T-cell (primary cell): ENCODE measurements around the gene KRCC1. TPM values are rescaled to one million over a fixed set of nuclear protein-coding genes. Genes with fewer than 3 reads are reported as not detected.

Experiments used
- ATAC-seq, 4 experiments: fragments of 200-7000 bp in 3 of 4; fragments of 150-1000 bp in 1 of 4; cut with Tn5 transposase; replicated peaks in 1 of 4; 1 replicate in 3 of 4; 2 replicates in 1 of 4; pipeline ENCODE4 v1.10.0; 2021; ENCODE audit warnings: moderate library complexity in 3 of 4, mild to moderate bottlenecking in 2 of 4, moderate number of reproducible peaks in 1 of 4
- CTCF ChIA-PET, 2 donors: fragments of 300-600 bp; sonication (Branson Sonifier 250); formaldehyde crosslinking; loops; one replicate each; lab custom pipeline; 2022; ENCODE audit warnings: antibody characterized with exemption in 2 of 2; lab: Charles Lee
- POLR2A ChIA-PET, 2 donors: fragments of 300-600 bp; sonication (Branson Sonifier 250); formaldehyde crosslinking; loops; one replicate each; lab custom pipeline; 2022; ENCODE audit warnings: antibody characterized with exemption in 2 of 2; lab: Charles Lee
- DNase-seq, 35 experiments: peaks; one replicate each; pipeline versions ENCODE4 v3.0.0 to v3.0.0-alpha.2; 2013 to 2023
- H3K27ac ChIP-seq: one replicate; pipeline ENCODE4 v1.5.1; 2013; ENCODE audit warnings: low read length
- H3K27me3 ChIP-seq, 2 experiments: replicated peaks in 1 of 2; 1 replicate in 1 of 2; 2 replicates in 1 of 2; pipeline versions ENCODE4 v1.6.1 to v1.7.0; 2013; ENCODE audit warnings: low read length in 1 of 2, mixed read lengths in 1 of 2; ENCODE audit not compliant: control insufficient read depth in 2 of 2, insufficient read depth in 2 of 2; ENCODE audit errors: extremely low read depth in 1 of 2
- H3K36me3 ChIP-seq, 2 donors: 1 replicate in 1 of 2; 2 replicates in 1 of 2; pipeline versions ENCODE4 v1.6.1 to v1.7.0; 2013; ENCODE audit warnings: low read length in 1 of 2; ENCODE audit not compliant: control insufficient read depth in 2 of 2, insufficient read depth in 1 of 2; ENCODE audit errors: extremely low read depth in 1 of 2
- H3K4me1 ChIP-seq, 2 experiments: 1 replicate in 1 of 2; 2 replicates in 1 of 2; pipeline versions ENCODE4 v1.6.1 to v1.7.0; 2013; ENCODE audit warnings: low read length in 2 of 2, mixed read lengths in 1 of 2; ENCODE audit not compliant: insufficient read depth in 2 of 2, control insufficient read depth in 1 of 2; ENCODE audit errors: extremely low read depth in 1 of 2
- H3K4me3 ChIP-seq, 2 donors: 1 replicate in 1 of 2; 2 replicates in 1 of 2; pipeline versions ENCODE4 v1.5.1 to v1.7.0; 2013; ENCODE audit warnings: mild to moderate bottlenecking in 2 of 2, low read length in 1 of 2, moderate library complexity in 1 of 2; ENCODE audit not compliant: control insufficient read depth in 1 of 2; ENCODE audit errors: extremely low read depth in 1 of 2
- H3K9me3 ChIP-seq: 2 replicates; pipeline ENCODE4 v1.7.0; 2013
- H3K27ac Mint-ChIP-seq, 2 donors: one replicate each; pipeline ENCODE4 v1.8.0; 2020 to 2021; ENCODE audit warnings: mild to moderate bottlenecking in 2 of 2, mixed read lengths in 2 of 2
- H3K27me3 Mint-ChIP-seq, 2 donors: one replicate each; pipeline ENCODE4 v1.8.0; 2021 to 2022; ENCODE audit warnings: mixed read lengths in 2 of 2
- H3K36me3 Mint-ChIP-seq: one replicate; pipeline ENCODE4 v1.8.0; 2021; ENCODE audit warnings: mixed read lengths
- H3K4me1 Mint-ChIP-seq, 3 donors: one replicate each; pipeline ENCODE4 v1.8.0; 2020 to 2022; ENCODE audit warnings: mixed read lengths in 3 of 3, mild to moderate bottlenecking in 1 of 3
- H3K4me3 Mint-ChIP-seq, 3 donors: one replicate each; pipeline ENCODE4 v1.8.0; 2020 to 2022; ENCODE audit warnings: mild to moderate bottlenecking in 3 of 3, mixed read lengths in 3 of 3, moderate library complexity in 3 of 3
- H3K9me3 Mint-ChIP-seq, 3 donors: one replicate each; pipeline ENCODE4 v1.8.0; 2020 to 2022; ENCODE audit warnings: mixed read lengths in 3 of 3
- WGBS: methylation state at CpG from one replicate; pipeline ENCODE4 v1.1.5; 2013; ENCODE audit warnings: missing lambda C conversion rate; ENCODE audit not compliant: insufficient coverage; 5-methylcytosine and 5-hydroxymethylcytosine counted together
- total RNA-seq, 35 experiments: library from RNA in 6 of 35; stranded (reverse) in 6 of 35; fragments of 120-200 nt in 1 of 35; gene quantifications; one replicate each; pipeline versions ENCODE4 v1.2.1 to v1.2.4 and lab custom pipeline; 2013 to 2026

Gene KRCC1
- total RNA-seq, 5 donors from 2014 or later (not counting 1 experiment from before 2014, with no cell fraction given), result 9.0 to 24.9 (median 20.7) TPM

DNA sequence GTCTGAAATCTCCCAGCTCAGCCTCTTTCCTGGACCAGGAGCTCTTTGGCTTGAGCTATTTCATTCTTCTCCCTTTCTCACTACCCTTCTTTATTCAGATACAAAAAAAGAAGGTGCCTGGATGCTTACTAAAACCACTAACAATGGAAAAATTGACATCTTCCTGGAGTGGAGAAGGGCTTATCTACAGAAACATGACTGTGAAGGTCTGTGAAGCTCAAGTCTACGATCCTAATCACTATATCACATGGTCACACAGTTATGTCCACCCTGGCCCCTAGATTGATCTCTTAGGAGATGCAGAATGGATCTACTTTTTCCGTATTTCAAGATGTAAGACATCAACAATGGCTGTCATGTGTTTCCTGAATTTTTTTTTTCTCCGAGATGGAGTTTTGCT is 5.7 kb upstream of the KRCC1 start:
- Mint-ChIP-seq H3K4me3 (no peak overlapping the region), H3K4me1 (peaks cover 8 to 21% (median 15%) of the 10 kb centered on the region in 3 donors), H3K27ac (no peak overlapping the region), H3K36me3 (no peaks in the 10 kb centered on the region), H3K27me3 (no peaks in the 10 kb centered on the region), H3K9me3 (no peaks in the 10 kb centered on the region)
- no peaks in the 10 kb centered on the region for H3K27me3 ChIP-seq
- H3K4me1 ChIP-seq, result peaks cover 2 to 7% of the 10 kb centered on the region in 2 experiments
- no peaks in the 10 kb centered on the region for H3K36me3 ChIP-seq
- no peaks in the 10 kb centered on the region for H3K9me3 ChIP-seq
- ChIA-PET CTCF (interaction anchor here (0.7 to 3.5 kb wide), 14 partner anchors 9 to 1254 kb away, joined by 3 to 39 read pairs (median 4); partner anchors contain the start of gene RNU2-63P (in 1 of the 2)), POLR2A (no interaction called here)
- DNase-seq, result no peak
- WGBS, result no CpG with 5 or more reads among the region's 3 CpGs
- no peak overlapping the region for H3K4me3 ChIP-seq
- H3K27ac ChIP-seq, result no peak overlapping the region
- ATAC-seq, result no peak

DNA sequence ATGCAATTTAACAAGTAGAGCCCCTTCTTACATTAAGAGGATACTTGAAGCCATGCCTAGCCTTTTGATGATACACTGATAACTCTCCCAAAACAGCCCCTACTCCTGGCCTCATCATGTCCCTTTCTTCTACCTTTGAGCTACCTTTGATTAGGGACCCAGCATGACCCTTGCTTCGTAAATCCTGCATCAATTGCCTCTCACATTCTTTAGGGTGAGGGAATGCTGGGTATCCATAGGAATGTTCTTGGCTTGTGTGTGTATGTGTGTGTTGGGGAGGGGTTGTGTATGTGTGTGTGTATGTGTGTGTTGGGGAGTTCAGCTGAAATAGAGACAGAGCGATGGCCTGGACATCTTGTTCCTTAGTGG is 5.3 kb upstream of the KRCC1 start:
- H3K27me3 ChIP-seq, result no peaks in the 10 kb centered on the region
- Mint-ChIP-seq H3K9me3 (no peaks in the 10 kb centered on the region), H3K4me1 (peaks cover 12 to 25% (median 19%) of the 10 kb centered on the region in 3 donors), H3K36me3 (no peaks in the 10 kb centered on the region), H3K27ac (no peak overlapping the region), H3K27me3 (no peaks in the 10 kb centered on the region), H3K4me3 (no peak overlapping the region)
- POLR2A ChIA-PET, result no interaction called here
- H3K27ac ChIP-seq, result no peak overlapping the region
- CTCF ChIA-PET, result interaction anchor here (0.7 to 3.5 kb wide), 23 partner anchors 8 to 1253 kb away, joined by 3 to 39 read pairs (median 4); partner anchors contain the start of gene RNU2-63P (in 1 of the 2)
- ATAC-seq, result no peak
- H3K9me3 ChIP-seq, result no peaks in the 10 kb centered on the region
- no peak overlapping the region for H3K4me3 ChIP-seq
- H3K36me3 ChIP-seq, result no peaks in the 10 kb centered on the region
- WGBS, result no CpG with 5 or more reads among the region's 2 CpGs
- H3K4me1 ChIP-seq, result peaks cover 6 to 7% of the 10 kb centered on the region in 2 experiments
- DNase-seq, result no peak

- no peak overlapping the region for H3K4me3 ChIP-seq
- peak in 19 of 35 experiments; percentile 6 to 64 (median 19) for DNase-seq
Measured at GRCh38 chr2:88059979-88060906, 4.7 kb upstream of the KRCC1 start.

GRCh38 chr2:88058191-88058590 is 2.6 kb upstream of the KRCC1 start:
- H3K36me3 Mint-ChIP-seq, result peaks cover 4% of the 10 kb centered on the region
- H3K27ac ChIP-seq, result no peak overlapping the region
- peak in 1 of 35 experiments; percentile 21 for DNase-seq
- H3K4me3 ChIP-seq, result no peak overlapping the region
- no peak for ATAC-seq
- ChIA-PET CTCF (interaction anchor here in 1 of 2 donors (0.6 kb wide), 1 partner anchor 13 kb away, joined by 9 read pairs; no protein-coding TSS in a partner anchor), POLR2A (interaction anchor here in 1 of 2 donors (0.5 kb wide), 1 partner anchor 32 kb away, joined by 3 read pairs; no protein-coding TSS in a partner anchor)
- WGBS, result 31% methylated on average over 4 of the region's 5 CpGs
- peaks cover 14 to 20% of the 10 kb centered on the region in 2 experiments for H3K4me1 ChIP-seq
- no peaks in the 10 kb centered on the region for H3K27me3 ChIP-seq
- no peaks in the 10 kb centered on the region for H3K36me3 ChIP-seq
- H3K4me3 Mint-ChIP-seq, result no peak overlapping the region
- no peaks in the 10 kb centered on the region for H3K27me3 Mint-ChIP-seq
- no peaks in the 10 kb centered on the region for H3K9me3 ChIP-seq
- peaks cover 31 to 49% (median 42%) of the 10 kb centered on the region in 3 donors for H3K4me1 Mint-ChIP-seq
- H3K9me3 Mint-ChIP-seq, result no peaks in the 10 kb centered on the region
- peak overlapping the region in 1 of 2 donors; percentile 42 for H3K27ac Mint-ChIP-seq

More at GRCh38 chr2:88059979-88060906, 4.7 kb upstream of the KRCC1 start:
- CTCF ChIA-PET, result interaction anchor here (0.5 to 3.5 kb wide), 32 partner anchors 8 to 1838 kb away, joined by 3 to 39 read pairs (median 4); partner anchors contain the start of gene RNU2-63P (in 1 of the 2)
- no peaks in the 10 kb centered on the region for H3K27me3 ChIP-seq
- 86% methylated on average over 2 of the region's 5 CpGs for WGBS
- Mint-ChIP-seq H3K4me1 (peaks cover 15 to 29% (median 22%) of the 10 kb centered on the region in 3 donors), H3K9me3 (no peaks in the 10 kb centered on the region), H3K4me3 (no peak overlapping the region), H3K36me3 (no peaks in the 10 kb centered on the region), H3K27me3 (no peaks in the 10 kb centered on the region), H3K27ac (no peak overlapping the region)
- H3K4me1 ChIP-seq, result peaks cover 7 to 9% of the 10 kb centered on the region in 2 experiments
- no peaks in the 10 kb centered on the region for H3K9me3 ChIP-seq
- no peaks in the 10 kb centered on the region for H3K36me3 ChIP-seq
- H3K27ac ChIP-seq, result no peak overlapping the region
- ATAC-seq, result peak in 1 of 4 experiments; percentile 20
- POLR2A ChIA-PET, result interaction anchor here (0.5 to 0.7 kb wide), 3 partner anchors 12 to 125 kb away, joined by 3 to 5 read pairs (median 4); no protein-coding TSS in a partner anchor

DNA sequence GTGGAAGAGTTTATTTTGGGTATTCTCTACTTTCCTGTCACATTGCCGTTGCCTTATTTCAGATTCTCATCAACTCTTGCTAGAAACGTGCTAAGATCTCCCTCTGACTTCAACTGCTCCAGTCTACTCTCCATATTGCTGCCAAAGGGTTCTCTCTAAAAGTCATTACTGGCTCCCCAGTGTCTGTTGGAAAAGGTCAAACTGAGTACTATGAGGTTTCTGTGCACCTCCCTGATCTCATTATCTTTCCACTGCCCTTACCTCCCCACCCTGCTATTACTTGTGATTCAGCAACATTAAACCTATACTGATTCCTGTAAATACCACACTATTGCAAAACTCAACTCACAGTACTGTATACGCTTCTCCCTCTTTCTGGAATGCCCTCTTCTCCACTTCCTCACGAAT is 1.9 kb upstream of the KRCC1 start:
- no peak overlapping the region for H3K27ac ChIP-seq
- H3K27me3 ChIP-seq, result no peaks in the 10 kb centered on the region
- DNase-seq (no peak), ATAC-seq (no peak)
- Mint-ChIP-seq H3K9me3 (no peaks in the 10 kb centered on the region), H3K36me3 (peaks cover 4% of the 10 kb centered on the region), H3K4me3 (no peak overlapping the region), H3K27ac (no peak overlapping the region), H3K4me1 (peaks cover 37 to 56% (median 48%) of the 10 kb centered on the region in 3 donors), H3K27me3 (no peaks in the 10 kb centered on the region)
- ChIA-PET POLR2A (no interaction called here), CTCF (no interaction called here)
- no peaks in the 10 kb centered on the region for H3K9me3 ChIP-seq
- 100% methylated on average over 1 of the region's 4 CpGs for WGBS
- peaks cover 14 to 20% of the 10 kb centered on the region in 2 experiments for H3K4me1 ChIP-seq
- no peak overlapping the region for H3K4me3 ChIP-seq
- no peaks in the 10 kb centered on the region for H3K36me3 ChIP-seq

DNA sequence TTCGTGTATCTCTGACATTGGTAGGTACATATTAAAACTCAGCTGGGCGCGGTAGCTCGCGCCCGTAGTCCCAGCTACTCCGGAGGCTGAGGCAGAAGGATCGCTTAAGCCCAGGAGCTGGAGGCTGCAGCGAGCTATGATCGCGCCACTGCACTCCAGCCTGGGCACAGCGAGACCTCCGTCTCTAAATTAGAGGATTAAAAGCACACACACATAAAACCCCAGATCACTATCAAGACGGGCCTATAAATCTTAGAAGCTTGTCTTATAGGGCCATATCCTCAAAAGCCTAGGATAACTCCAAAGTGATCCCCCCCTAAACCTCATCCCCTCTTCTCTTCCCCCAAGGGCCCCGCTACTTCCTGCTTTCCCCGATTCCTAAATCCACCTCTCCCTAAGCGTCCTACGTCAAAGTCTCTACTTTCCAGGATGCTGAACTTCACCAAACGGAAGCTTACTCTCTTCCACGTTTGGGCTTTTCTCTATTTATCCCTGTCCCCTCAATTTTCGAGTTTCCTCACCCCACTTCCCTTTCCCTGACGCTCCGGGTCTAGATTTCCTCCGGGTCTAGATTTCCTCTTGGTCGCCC is 707 bp downstream of the KRCC1 start:
- ATAC-seq, result no peak
- 21% methylated on average over 25 of the region's 25 CpGs for WGBS
- no peaks in the 10 kb centered on the region for H3K36me3 ChIP-seq
- H3K27me3 Mint-ChIP-seq, result no peaks in the 10 kb centered on the region
- H3K27me3 ChIP-seq, result no peaks in the 10 kb centered on the region
- peak overlapping the region; percentile 75 to 86 for H3K4me3 ChIP-seq
- CTCF ChIA-PET, result interaction anchor here in 1 of 2 donors (0.6 kb wide), 1 partner anchor 9 kb away, joined by 3 read pairs; no protein-coding TSS in a partner anchor
- peak overlapping the region; percentile 86 for H3K27ac ChIP-seq
- no peaks in the 10 kb centered on the region for H3K9me3 Mint-ChIP-seq
- no peaks in the 10 kb centered on the region for H3K9me3 ChIP-seq
- H3K4me1 ChIP-seq, result peaks cover 14 to 20% of the 10 kb centered on the region in 2 experiments
- POLR2A ChIA-PET, result interaction anchor here in 1 of 2 donors (1.1 kb wide), 1 partner anchor 15 kb away, joined by 3 read pairs; no protein-coding TSS in a partner anchor
- DNase-seq, result peak in 3 of 35 experiments; percentile 2 to 16 (median 9)
- peak overlapping the region; percentile 85 to 96 (median 87) for H3K4me3 Mint-ChIP-seq
- peak overlapping the region; percentile 98 to 99 for H3K27ac Mint-ChIP-seq
- peaks cover 7% of the 10 kb centered on the region for H3K36me3 Mint-ChIP-seq
- peaks cover 48 to 62% (median 61%) of the 10 kb centered on the region in 3 donors for H3K4me1 Mint-ChIP-seq
